Mucosa of descending colon (tissue), 3 donors: ENCODE measurements around the gene VSIG8. TPM values are rescaled to one million over a fixed set of nuclear protein-coding genes. Genes with fewer than 3 reads are reported as not detected.
"Not testable (repeated sequence)": the region's sequence is repeated elsewhere in the genome, so short reads cannot be mapped to it uniquely, and the experiment has no call there.

Experiments used
- ATAC-seq: fragments of 200-7000 bp; cut with Tn5 transposase; one replicate; pipeline ENCODE4 v1.9.1; 2020; ENCODE audit warnings: mild to moderate bottlenecking, moderate library complexity
- DNase-seq, 3 donors: peaks; one replicate each; pipeline ENCODE4 v3.0.0-alpha.2; 2020
- H3K36me3 ChIP-seq: fragments of 200-600 bp; one replicate; pipeline ENCODE4 v1.8.0; 2021; ENCODE audit warnings: low read depth, mild to moderate bottlenecking
- H3K4me1 ChIP-seq: fragments of 200-600 bp; one replicate; pipeline ENCODE4 v1.8.0; 2021; ENCODE audit warnings: low read depth, mild to moderate bottlenecking
- H3K4me3 ChIP-seq: fragments of 200-600 bp; one replicate; pipeline ENCODE4 v1.8.0; 2021; ENCODE audit warnings: mild to moderate bottlenecking
- H3K9me3 ChIP-seq: fragments of 200-600 bp; one replicate; pipeline ENCODE4 v1.8.0; 2021; ENCODE audit warnings: mild to moderate bottlenecking
- intact Hi-C, 2 donors: fragments of 100-400 bp; cut with DNase I in 1 of 2; cut with micrococcal nuclease in 1 of 2; formaldehyde crosslinking; loops; one replicate each; pipeline versions ENCODE4 v1.11.0 to v1.11.1; 2022; cut with DNase I, micrococcal nuclease
- long read RNA-seq, 2 donors: library from polyadenylated mRNA; unstranded; transcript quantifications; one replicate each; pipeline ENCODE4 v2.0.0, GENCODE V29; 2019 to 2021
- total RNA-seq, 3 donors: library from RNA; stranded (reverse); fragmentation: NEBNext Ultra II Directional in 2 of 3; extraction: Animal tissue kit (Norgen Biotek cat#: 25700) in 2 of 3; gene quantifications; one replicate each; pipeline versions ENCODE4 v1.2.1 to v1.2.4, GENCODE V29; 2021 to 2023
- TF ChIP-seq, protein P1 (sequence below): fragments of 200-600 bp; IDR thresholded peaks from one replicate; pipeline ENCODE4 v1.8.0; 2022; ENCODE audit warnings: antibody characterized with exemption, mild to moderate bottlenecking
- donor health status: DM: no; HTN: no; CAD: no; lungs with moderate emphysema.
- donor health status: DM: no; HTN: no; CAD: no.
- donor health status: DM: no; HTN: yes; CAD: no.

Gene VSIG8
- total RNA-seq, result not detected
- long read RNA-seq, donor 1, result 0 reads
- long read RNA-seq, donor 2, result 0 reads

GRCh38 chr1:159862557-159862956 is at the start of gene VSIG8:
VSIG8 (minus strand) TSS chr1:159862657; CDS start chr1:159862521, 136 bp downstream.
- TF ChIP-seq, protein P1, sequence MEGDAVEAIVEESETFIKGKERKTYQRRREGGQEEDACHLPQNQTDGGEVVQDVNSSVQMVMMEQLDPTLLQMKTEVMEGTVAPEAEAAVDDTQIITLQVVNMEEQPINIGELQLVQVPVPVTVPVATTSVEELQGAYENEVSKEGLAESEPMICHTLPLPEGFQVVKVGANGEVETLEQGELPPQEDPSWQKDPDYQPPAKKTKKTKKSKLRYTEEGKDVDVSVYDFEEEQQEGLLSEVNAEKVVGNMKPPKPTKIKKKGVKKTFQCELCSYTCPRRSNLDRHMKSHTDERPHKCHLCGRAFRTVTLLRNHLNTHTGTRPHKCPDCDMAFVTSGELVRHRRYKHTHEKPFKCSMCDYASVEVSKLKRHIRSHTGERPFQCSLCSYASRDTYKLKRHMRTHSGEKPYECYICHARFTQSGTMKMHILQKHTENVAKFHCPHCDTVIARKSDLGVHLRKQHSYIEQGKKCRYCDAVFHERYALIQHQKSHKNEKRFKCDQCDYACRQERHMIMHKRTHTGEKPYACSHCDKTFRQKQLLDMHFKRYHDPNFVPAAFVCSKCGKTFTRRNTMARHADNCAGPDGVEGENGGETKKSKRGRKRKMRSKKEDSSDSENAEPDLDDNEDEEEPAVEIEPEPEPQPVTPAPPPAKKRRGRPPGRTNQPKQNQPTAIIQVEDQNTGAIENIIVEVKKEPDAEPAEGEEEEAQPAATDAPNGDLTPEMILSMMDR, result no peak
- Histone ChIP-seq H3K36me3 (no peaks in the 10 kb centered on the region), H3K4me3 (no peak within 1 kb of the TSS), H3K9me3 (no peaks in the 10 kb centered on the region), H3K4me1 (no peaks in the 10 kb centered on the region)
- intact Hi-C loops, result no loop called here
- ATAC-seq (no peak), DNase-seq (no peak)

DNA sequence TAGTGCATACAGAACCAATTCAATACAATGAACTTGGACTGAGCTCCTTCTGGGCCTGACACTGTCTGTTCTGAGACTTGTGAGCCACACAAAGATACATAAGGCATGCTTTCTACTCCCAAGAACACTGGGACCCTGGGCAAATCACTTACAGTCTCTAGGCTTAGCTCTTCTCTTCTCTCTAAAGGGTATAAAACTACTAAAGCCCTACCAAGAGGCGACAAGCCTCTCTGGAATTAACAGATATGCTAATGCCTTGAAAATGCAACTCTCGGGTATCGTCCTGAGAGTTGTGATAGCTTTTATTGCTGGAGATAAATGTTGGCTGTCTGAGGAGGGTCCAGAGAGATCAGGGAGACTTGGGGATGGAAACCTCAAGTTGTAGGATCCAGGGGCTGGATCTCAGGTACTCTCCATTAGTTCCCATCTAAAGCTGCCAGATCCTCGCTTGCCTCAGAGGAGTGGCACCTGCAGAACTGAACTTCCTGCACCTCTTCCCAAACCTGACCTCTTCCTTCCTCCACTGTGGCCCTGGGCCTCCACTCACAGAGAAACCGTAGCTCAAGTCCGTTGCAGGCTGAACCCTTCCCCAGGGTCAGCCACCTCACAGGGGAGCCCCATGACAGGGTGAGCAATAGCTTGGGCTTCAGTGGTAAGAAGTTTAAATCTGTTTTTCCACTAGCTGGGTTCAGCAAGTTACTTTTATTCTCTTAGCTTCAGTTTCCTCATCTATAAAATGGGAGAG is 49.0 kb upstream of the VSIG8 start:
- Histone ChIP-seq H3K36me3 (no peaks in the 10 kb centered on the region), H3K4me3 (no peak overlapping the region), H3K9me3 (no peaks in the 10 kb centered on the region), H3K4me1 (peaks cover 28% of the 10 kb centered on the region)
- ATAC-seq (no peak), DNase-seq (no peak)
- TF ChIP-seq, protein P1, result no peak
- intact Hi-C loops, result no loop called here

GRCh38 chr1:159908031-159908940 is 45.8 kb upstream of the VSIG8 start:
- H3K4me1 ChIP-seq, result peaks cover 16% of the 10 kb centered on the region
- no peaks in the 10 kb centered on the region for H3K9me3 ChIP-seq
- ATAC-seq, result no peak
- no peak overlapping the region for H3K4me3 ChIP-seq
- TF ChIP-seq, protein P1, result no peak
- no peak for DNase-seq
- no peaks in the 10 kb centered on the region for H3K36me3 ChIP-seq
- intact Hi-C loops, result no loop called here

DNA sequence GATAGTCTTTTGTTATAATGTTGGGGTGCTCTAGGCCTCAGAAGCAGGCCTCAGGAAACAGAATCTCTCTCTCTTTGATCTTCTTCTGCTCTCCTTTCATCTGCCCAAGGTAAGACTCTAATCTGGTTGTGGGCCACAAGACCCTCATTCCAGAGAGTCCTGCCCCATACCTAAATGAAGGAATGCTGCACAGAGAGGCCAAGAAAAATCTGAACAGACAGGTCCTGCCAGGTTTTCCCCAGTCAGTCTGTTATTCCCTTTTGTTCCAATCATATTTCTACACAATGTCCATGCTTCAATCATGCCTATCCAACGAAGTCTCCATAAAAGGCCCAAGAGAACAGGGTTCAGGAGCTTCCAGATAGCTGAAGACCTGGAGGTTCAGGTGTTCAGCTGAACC is 44.5 kb upstream of the VSIG8 start:
- H3K4me3 ChIP-seq, result no peak overlapping the region
- TF ChIP-seq, protein P1, result no peak
- H3K4me1 ChIP-seq, result peaks cover 9% of the 10 kb centered on the region
- no peaks in the 10 kb centered on the region for H3K36me3 ChIP-seq
- intact Hi-C loops, result no loop called here
- no peak for DNase-seq
- ATAC-seq, result no peak
- H3K9me3 ChIP-seq, result no peaks in the 10 kb centered on the region

DNA sequence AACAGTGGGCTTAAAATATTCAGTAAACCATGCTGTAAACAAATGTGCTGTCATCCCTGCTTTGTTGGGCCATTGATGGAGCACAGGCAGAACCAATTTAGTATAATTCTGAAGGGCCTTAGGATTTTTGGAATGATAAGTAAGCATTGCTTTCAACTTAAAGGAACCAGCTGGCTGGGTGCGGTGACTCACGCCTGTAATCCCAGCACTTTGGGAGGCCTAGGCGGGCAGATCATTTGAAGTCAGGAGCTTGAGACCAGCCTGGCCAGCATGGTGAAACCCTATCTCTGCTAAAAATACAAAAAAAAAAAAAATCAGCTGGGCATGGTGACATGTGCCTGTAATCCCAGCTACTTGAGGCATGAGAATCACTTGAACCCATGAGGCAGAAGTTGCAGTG is 41.6 kb upstream of the VSIG8 start:
- H3K4me3 ChIP-seq, H3K9me3 ChIP-seq, H3K4me1 ChIP-seq, DNase-seq, H3K36me3 ChIP-seq, ATAC-seq, intact Hi-C loops: not testable (repeated sequence)

- no peaks in the 10 kb centered on the region for H3K36me3 ChIP-seq
- H3K4me3 ChIP-seq, result no peak overlapping the region
- no peak for ATAC-seq
- no peak for DNase-seq
- intact Hi-C loops, result no loop called here
- no peaks in the 10 kb centered on the region for H3K9me3 ChIP-seq
- H3K4me1 ChIP-seq, result peaks cover 9% of the 10 kb centered on the region
- TF ChIP-seq, protein P1, result no peak
Measured at GRCh38 chr1:159902541-159902940, 40.1 kb upstream of the VSIG8 start.
